Measurements from ENCODE around the gene AOC1.
"Not testable (repeated sequence)": the region's sequence is repeated elsewhere in the genome, so short reads cannot be mapped to it uniquely, and the experiment has no call there.

AOC1 gene

DNA sequence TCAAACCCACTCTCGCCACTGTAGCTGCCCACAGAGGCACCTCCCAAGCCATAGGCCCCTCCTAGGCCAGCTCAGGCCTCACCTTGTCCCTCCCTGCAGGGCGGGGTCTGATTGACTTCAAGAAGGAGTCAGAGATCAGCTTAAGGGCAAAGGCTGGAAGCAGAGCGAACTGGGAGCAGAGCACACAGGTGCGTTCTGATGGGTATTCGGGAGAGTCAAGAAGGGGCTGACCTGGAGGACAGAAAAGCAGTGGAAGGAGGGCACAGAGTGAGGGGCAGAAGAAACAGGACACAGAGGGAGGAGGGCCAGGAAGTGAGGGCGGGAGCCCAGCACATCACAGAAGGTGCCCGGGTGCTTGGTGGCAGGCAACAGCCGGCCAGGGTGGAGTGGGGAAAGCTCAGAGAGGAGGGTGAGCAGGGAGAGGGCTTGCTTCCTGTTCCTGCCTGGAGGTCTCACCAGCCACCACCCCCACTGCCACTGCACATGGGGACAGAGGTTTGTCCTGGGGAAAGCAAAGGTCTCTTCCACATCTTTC, at the start of gene AOC1:
Gene AOC1 (plus strand): TSS at position 147 of the 535 bp plus-strand sequence. CDS start 3,954 bp downstream, outside the sequence.
- TF ChIP-seq CTCF (IDR thresholded peaks at IDR 0.05; ENCODE audit: borderline replicate concordance, insufficient read depth, low read depth, low read length), result no peak
- H3K4me3 ChIP-seq (ENCODE audit: low read depth, low read length), result no peak within 1 kb of the TSS

DNA sequence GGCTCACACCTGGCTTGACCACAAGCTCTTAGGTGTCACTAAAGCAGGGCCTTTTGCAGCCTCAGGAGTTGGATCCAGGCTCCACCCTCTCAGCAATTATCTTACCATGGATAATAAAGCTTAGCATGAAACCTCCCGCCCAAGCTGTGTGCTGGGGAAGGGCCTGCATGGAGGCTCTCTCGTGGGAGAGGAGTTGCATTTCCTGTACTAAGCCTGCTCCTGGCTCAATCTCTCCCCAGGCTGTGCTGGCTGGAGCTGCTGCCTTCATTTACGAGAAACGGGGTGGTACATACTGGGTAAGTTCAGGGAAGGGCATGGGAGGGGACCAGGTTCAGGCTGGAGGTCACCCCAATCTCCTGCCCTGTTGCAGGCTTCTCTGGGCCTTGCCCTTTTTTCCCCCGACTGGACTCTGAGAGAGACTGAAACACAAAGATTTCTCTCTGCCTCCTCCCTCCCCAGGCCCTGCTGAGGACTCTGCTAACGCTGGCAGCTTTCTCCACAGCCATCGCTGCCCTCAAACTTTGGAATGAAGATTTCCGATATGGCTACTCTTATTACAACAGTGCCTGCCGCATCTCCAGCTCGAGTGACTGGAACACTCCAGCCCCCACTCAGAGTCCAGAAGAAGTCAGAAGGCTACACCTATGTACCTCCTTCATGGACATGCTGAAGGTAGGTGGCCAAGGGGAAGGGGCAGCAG, 49.0 kb upstream of the AOC1 start:
- no peak for TF ChIP-seq CTCF (IDR thresholded peaks at IDR 0.05; ENCODE audit: borderline replicate concordance, insufficient read depth, low read depth, low read length)
- no peak overlapping the region for H3K4me3 ChIP-seq (ENCODE audit: low read depth, low read length)

DNA sequence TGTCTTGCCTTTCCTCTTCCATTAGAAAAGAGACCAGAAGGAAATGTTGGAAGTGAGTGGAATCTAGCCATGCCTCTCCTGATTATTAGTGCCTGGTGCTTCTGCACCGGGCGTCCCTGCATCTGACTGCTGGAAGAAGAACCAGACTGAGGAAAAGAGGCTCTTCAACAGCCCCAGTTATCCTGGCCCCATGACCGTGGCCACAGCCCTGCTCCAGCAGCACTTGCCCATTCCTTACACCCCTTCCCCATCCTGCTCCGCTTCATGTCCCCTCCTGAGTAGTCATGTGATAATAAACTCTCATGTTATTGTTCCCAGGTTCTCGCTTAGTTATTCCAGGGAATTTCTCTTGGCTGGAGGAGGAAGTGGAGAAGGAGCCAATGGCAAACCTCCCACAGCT, 47.5 kb upstream of the AOC1 start:
- H3K4me3 ChIP-seq (ENCODE audit: low read depth, low read length), result no peak overlapping the region
- TF ChIP-seq CTCF (IDR thresholded peaks at IDR 0.05; ENCODE audit: borderline replicate concordance, insufficient read depth, low read depth, low read length), result no peak

DNA sequence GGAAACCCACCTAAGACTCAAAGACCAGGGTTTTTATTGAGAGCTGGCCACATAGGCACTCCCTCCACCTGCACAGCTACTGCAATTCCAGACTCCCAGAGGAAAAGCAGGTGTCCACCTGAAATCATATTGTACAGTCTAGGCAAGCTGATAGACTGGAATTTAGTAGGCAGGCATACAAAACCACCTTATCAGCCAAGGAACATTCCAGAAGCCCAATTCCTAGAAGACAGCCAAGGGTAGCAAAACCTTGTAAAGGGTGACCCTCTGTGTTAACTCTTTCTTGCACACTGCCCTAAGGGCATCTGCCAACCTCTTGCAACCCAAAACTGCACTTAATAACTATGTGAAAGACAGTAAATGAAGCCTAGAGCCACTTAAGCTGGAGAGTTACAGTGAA, 46.5 kb upstream of the AOC1 start:
- no peak for TF ChIP-seq CTCF (IDR thresholded peaks at IDR 0.05; ENCODE audit: borderline replicate concordance, insufficient read depth, low read depth, low read length)
- H3K4me3 ChIP-seq (ENCODE audit: low read depth, low read length), result no peak overlapping the region

- no peak overlapping the region for H3K4me3 ChIP-seq (ENCODE audit: low read depth, low read length)
- no peak for TF ChIP-seq CTCF (IDR thresholded peaks at IDR 0.05; ENCODE audit: borderline replicate concordance, insufficient read depth, low read depth, low read length)
Observed at GRCh38 chr7:150806454-150806853, 45.9 kb upstream of the AOC1 start.

GRCh38 chr7:150806863-150807262, 45.5 kb upstream of the AOC1 start:
- no peak for TF ChIP-seq CTCF (IDR thresholded peaks at IDR 0.05; ENCODE audit: borderline replicate concordance, insufficient read depth, low read depth, low read length)
- H3K4me3 ChIP-seq (ENCODE audit: low read depth, low read length), result no peak overlapping the region

- H3K4me3 ChIP-seq (ENCODE audit: low read depth, low read length), result not testable (repeated sequence)
Observed at GRCh38 chr7:150807616-150808438, 44.5 kb upstream of the AOC1 start.
